GM23338 (cell line): ENCODE data around the gene OTC. TPM values are rescaled to one million over a fixed set of nuclear protein-coding genes. Genes with fewer than 3 reads are reported as not detected.

Experiments
- ATAC-seq: fragments of 200-7000 bp; cut with Tn5 transposase; 3 replicates; pipeline ENCODE4 v1.9.1; 2020
- DNase-seq: peaks from one replicate; pipeline ENCODE4 v3.0.0-alpha.2; 2015; ENCODE audit warnings: low spot score
- H2AFZ ChIP-seq: fragments of 200-600 bp; sonication (generic); 2 replicates; pipeline ENCODE4 v1.8.0; 2016; ENCODE audit warnings: antibody characterized with exemption, mild to moderate bottlenecking, moderate library complexity
- H3F3A ChIP-seq: fragments of 200-600 bp; sonication (generic); replicated peaks from 2 replicates; pipeline ENCODE4 v1.8.0; 2017; ENCODE audit warnings: antibody characterized with exemption, mixed run types, low read depth
- H3K27ac ChIP-seq: fragments of 200-600 bp; sonication (generic); 2 replicates; pipeline ENCODE4 v1.6.1; 2016; ENCODE audit warnings: low read depth
- H3K27me3 ChIP-seq: fragments of 200-600 bp; sonication (generic); 2 replicates; pipeline ENCODE4 v1.8.0; 2016; ENCODE audit warnings: mild to moderate bottlenecking, mixed run types, moderate library complexity; ENCODE audit not compliant: insufficient read depth
- H3K36me3 ChIP-seq: fragments of 200-600 bp; sonication (generic); 2 replicates; pipeline ENCODE4 v1.8.0; 2016; ENCODE audit warnings: mild to moderate bottlenecking; ENCODE audit not compliant: insufficient read depth
- H3K4me1 ChIP-seq: fragments of 200-600 bp; sonication (generic); 2 replicates; pipeline ENCODE4 v1.8.0; 2016; ENCODE audit warnings: mild to moderate bottlenecking, moderate library complexity; ENCODE audit not compliant: insufficient read depth
- H3K4me2 ChIP-seq: fragments of 200-600 bp; sonication (generic); 2 replicates; pipeline ENCODE4 v1.7.1; 2017; ENCODE audit warnings: mixed run types
- H3K4me3 ChIP-seq: fragments of 200-600 bp; sonication (generic); 2 replicates; pipeline ENCODE4 v1.6.1; 2016; ENCODE audit warnings: mixed run types
- H3K79me2 ChIP-seq: fragments of 200-600 bp; sonication (generic); replicated peaks from 2 replicates; pipeline ENCODE4 v1.8.0; 2017; ENCODE audit warnings: mild to moderate bottlenecking; ENCODE audit not compliant: insufficient read depth
- H3K9me2 ChIP-seq: fragments of 200-600 bp; sonication (generic); 2 replicates; pipeline ENCODE4 v1.8.0; 2017; ENCODE audit not compliant: insufficient read depth
- H4K20me1 ChIP-seq: fragments of 200-600 bp; sonication (generic); replicated peaks from 2 replicates; pipeline ENCODE4 v1.8.0; 2017; ENCODE audit warnings: mild to moderate bottlenecking; ENCODE audit not compliant: insufficient read depth
- H3K27ac Mint-ChIP-seq: 2 replicates; pipeline ENCODE4 v1.8.0; 2020; ENCODE audit warnings: inconsistent platforms, mild to moderate bottlenecking, moderate library complexity, mixed read lengths
- H3K27me3 Mint-ChIP-seq: 3 replicates; pipeline ENCODE4 v1.8.0; 2022; ENCODE audit warnings: low read depth, mild to moderate bottlenecking, moderate library complexity, mixed read lengths, inconsistent platforms; ENCODE audit not compliant: insufficient read depth, poor library complexity
- H3K36me3 Mint-ChIP-seq: 3 replicates; pipeline ENCODE4 v1.8.0; 2021; ENCODE audit warnings: low read depth, mild to moderate bottlenecking, inconsistent platforms, moderate library complexity, mixed read lengths
- H3K4me1 Mint-ChIP-seq: 3 replicates; pipeline ENCODE4 v1.8.0; 2020; ENCODE audit warnings: mild to moderate bottlenecking, inconsistent platforms, mixed read lengths
- H3K4me3 Mint-ChIP-seq: 3 replicates; pipeline ENCODE4 v1.8.0; 2021; ENCODE audit warnings: moderate library complexity, mild to moderate bottlenecking, inconsistent platforms, mixed read lengths
- H3K9me3 Mint-ChIP-seq: 3 replicates; pipeline ENCODE4 v1.8.0; 2020; ENCODE audit warnings: moderate library complexity, mild to moderate bottlenecking, inconsistent platforms, mixed read lengths
- CTCF ChIP-seq, 2 experiments: fragments of 200-600 bp in 1 of 2; sonication (generic) in 1 of 2; conservative IDR thresholded peaks; 2 replicates each; pipeline versions ENCODE4 v1.5.1 to v1.6.1; 2016 to 2017; ENCODE audit warnings: antibody characterized with exemption in 2 of 2, low read depth in 2 of 2, mild to moderate bottlenecking in 2 of 2, moderate library complexity in 1 of 2
- JUNB ChIP-seq: IDR thresholded peaks from one replicate; pipeline ENCODE4 v1.6.1; 2016; ENCODE audit warnings: antibody characterized with exemption; ENCODE audit not compliant: unreplicated experiment
- REST ChIP-seq: IDR thresholded peaks from one replicate; pipeline ENCODE4 v1.6.1; 2018; ENCODE audit warnings: antibody characterized with exemption; ENCODE audit not compliant: unreplicated experiment
- STAT1 ChIP-seq: IDR thresholded peaks from one replicate; pipeline ENCODE4 v1.6.1; 2016; ENCODE audit warnings: antibody characterized with exemption; ENCODE audit not compliant: unreplicated experiment
- polyA plus RNA-seq: library from polyadenylated mRNA; unstranded; fragments of >200 nt; fragmentation: Nextera tagmentation; extraction: Ambion mirVana; gene quantifications from 2 replicates; pipeline ENCODE4 v1.2.1, GENCODE V29; 2016
- total RNA-seq: library from RNA; depleted of rRNA; stranded (reverse); fragments of >200 nt; shearing (Covaris generic); gene quantifications from 2 replicates; pipeline ENCODE4 v1.2.3, GENCODE V29; 2014
- TF ChIP-seq, protein P1 (sequence below): fragments of 250-450 bp; sonication (Bioruptor Pico); IDR thresholded peaks from 2 replicates; pipeline ENCODE4 v1.5.0; 2020; ENCODE audit warnings: mild to moderate bottlenecking, moderate library complexity

OTC gene
- total and polyA plus RNA-seq, 2 experiments from 2014 or later, result not detected

DNA sequence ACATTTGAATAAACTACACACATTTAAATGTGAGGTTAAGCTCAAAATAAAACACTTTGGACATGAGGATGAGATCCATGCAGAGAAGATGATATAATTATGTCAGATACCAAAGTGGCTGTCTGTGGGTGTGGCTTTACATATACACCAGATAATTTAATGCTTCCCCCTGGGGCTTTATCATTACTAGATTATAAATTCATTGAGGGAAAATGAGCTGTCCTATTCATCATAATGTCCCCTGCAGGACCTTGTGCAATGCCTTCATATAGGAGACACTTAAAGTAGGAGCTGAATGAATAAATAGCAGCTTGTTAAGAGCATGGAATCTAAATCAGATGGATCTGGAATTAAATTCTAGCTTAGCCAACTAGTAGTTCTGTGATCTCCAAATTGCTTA is 49.7 kb downstream of the OTC start (continued):
- TF ChIP-seq, protein P1, sequence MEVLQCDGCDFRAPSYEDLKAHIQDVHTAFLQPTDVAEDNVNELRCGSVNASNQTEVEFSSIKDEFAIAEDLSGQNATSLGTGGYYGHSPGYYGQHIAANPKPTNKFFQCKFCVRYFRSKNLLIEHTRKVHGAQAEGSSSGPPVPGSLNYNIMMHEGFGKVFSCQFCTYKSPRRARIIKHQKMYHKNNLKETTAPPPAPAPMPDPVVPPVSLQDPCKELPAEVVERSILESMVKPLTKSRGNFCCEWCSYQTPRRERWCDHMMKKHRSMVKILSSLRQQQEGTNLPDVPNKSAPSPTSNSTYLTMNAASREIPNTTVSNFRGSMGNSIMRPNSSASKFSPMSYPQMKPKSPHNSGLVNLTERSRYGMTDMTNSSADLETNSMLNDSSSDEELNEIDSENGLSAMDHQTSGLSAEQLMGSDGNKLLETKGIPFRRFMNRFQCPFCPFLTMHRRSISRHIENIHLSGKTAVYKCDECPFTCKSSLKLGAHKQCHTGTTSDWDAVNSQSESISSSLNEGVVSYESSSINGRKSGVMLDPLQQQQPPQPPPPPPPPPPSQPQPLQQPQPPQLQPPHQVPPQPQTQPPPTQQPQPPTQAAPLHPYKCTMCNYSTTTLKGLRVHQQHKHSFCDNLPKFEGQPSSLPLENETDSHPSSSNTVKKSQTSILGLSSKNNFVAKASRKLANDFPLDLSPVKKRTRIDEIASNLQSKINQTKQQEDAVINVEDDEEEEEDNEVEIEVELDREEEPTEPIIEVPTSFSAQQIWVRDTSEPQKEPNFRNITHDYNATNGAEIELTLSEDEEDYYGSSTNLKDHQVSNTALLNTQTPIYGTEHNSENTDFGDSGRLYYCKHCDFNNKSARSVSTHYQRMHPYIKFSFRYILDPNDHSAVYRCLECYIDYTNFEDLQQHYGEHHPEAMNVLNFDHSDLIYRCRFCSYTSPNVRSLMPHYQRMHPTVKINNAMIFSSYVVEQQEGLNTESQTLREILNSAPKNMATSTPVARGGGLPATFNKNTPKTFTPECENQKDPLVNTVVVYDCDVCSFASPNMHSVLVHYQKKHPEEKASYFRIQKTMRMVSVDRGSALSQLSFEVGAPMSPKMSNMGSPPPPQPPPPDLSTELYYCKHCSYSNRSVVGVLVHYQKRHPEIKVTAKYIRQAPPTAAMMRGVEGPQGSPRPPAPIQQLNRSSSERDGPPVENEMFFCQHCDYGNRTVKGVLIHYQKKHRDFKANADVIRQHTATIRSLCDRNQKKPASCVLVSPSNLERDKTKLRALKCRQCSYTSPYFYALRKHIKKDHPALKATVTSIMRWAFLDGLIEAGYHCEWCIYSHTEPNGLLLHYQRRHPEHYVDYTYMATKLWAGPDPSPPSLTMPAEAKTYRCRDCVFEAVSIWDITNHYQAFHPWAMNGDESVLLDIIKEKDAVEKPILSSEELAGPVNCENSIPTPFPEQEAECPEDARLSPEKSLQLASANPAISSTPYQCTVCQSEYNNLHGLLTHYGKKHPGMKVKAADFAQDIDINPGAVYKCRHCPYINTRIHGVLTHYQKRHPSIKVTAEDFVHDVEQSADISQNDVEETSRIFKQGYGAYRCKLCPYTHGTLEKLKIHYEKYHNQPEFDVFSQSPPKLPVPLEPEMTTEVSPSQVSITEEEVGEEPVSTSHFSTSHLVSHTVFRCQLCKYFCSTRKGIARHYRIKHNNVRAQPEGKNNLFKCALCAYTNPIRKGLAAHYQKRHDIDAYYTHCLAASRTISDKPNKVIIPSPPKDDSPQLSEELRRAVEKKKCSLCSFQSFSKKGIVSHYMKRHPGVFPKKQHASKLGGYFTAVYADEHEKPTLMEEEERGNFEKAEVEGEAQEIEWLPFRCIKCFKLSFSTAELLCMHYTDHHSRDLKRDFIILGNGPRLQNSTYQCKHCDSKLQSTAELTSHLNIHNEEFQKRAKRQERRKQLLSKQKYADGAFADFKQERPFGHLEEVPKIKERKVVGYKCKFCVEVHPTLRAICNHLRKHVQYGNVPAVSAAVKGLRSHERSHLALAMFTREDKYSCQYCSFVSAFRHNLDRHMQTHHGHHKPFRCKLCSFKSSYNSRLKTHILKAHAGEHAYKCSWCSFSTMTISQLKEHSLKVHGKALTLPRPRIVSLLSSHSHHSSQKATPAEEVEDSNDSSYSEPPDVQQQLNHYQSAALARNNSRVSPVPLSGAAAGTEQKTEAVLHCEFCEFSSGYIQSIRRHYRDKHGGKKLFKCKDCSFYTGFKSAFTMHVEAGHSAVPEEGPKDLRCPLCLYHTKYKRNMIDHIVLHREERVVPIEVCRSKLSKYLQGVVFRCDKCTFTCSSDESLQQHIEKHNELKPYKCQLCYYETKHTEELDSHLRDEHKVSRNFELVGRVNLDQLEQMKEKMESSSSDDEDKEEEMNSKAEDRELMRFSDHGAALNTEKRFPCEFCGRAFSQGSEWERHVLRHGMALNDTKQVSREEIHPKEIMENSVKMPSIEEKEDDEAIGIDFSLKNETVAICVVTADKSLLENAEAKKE, result no peak
- no peak for TF ChIP-seq JUNB
- TF ChIP-seq CTCF (conservative IDR thresholded peaks at IDR 0.05; ENCODE audit: low read depth in 2 of 2), result no peak

- Mint-ChIP-seq H3K36me3 (no peaks in the 10 kb centered on the region), H3K9me3 (no peaks in the 10 kb centered on the region), H3K4me3 (no peak overlapping the region)
- TF ChIP-seq STAT1 (no peak), REST (no peak)
Observed at GRCh38 chrX:38403834-38404233, 51.4 kb downstream of the OTC start.

More at GRCh38 chrX:38403834-38404233, 51.4 kb downstream of the OTC start:
- Histone ChIP-seq H3K79me2 (no peaks in the 10 kb centered on the region), H2AFZ (no peak overlapping the region), H3K4me3 (no peak overlapping the region), H3F3A (no peaks in the 10 kb centered on the region), H3K36me3 (no peaks in the 10 kb centered on the region), H4K20me1 (no peaks in the 10 kb centered on the region), H3K4me2 (no peak overlapping the region), H3K27ac (no peak overlapping the region), H3K4me1 (peaks cover 15% of the 10 kb centered on the region), H3K9me2 (no peaks in the 10 kb centered on the region), H3K27me3 (no peaks in the 10 kb centered on the region)
- Mint-ChIP-seq H3K27me3 (no peaks in the 10 kb centered on the region), H3K4me1 (peaks cover 16% of the 10 kb centered on the region; the same call in 2 of the 3 replicates), H3K27ac (no peak overlapping the region)
- ATAC-seq (no peak), DNase-seq (no peak)
